ENCODE measurements around the gene MPDZ. TPM values are rescaled to one million over a fixed set of nuclear protein-coding genes. Genes with fewer than 3 reads are reported as not detected.

The MPDZ gene
- total RNA-seq, 1 experiment from 2014 or later: 16.6 TPM

DNA sequence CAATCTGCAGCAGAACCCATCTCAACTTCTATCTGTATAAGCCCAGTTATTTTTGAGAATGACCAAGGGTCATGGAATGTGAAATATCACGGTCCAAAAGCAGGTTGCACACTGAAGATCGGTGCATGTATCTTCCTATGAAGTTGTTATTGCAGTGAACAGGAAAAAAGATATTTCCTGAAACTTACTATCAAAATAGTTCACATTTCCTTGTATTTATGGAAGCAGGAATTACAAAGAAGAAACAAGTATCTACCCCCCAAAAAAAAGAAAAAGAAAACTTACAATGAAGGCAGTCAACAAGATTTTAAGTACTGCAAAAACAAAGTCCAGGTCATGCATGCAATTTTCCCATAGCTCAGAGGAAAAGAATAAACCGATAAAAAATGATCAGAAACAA lies 70.0 kb downstream of the MPDZ start:
- Histone ChIP-seq H3K4me1 (ENCODE audit: control insufficient read depth, insufficient read depth, low read length) (no peaks in the 10 kb centered on the region), H3K27ac (ENCODE audit: low read length) (no peak overlapping the region), H3K27me3 (ENCODE audit: control insufficient read depth, insufficient read depth, low read length) (no peaks in the 10 kb centered on the region), H3K4me3 (ENCODE audit: low read depth in 2 of 2, low read length in 2 of 2) (no peak overlapping the region), H3K36me3 (ENCODE audit: control insufficient read depth, insufficient read depth, low read length) (no peaks in the 10 kb centered on the region), H3K9me3 (ENCODE audit: control insufficient read depth, insufficient read depth, low read depth, low read length) (no peaks in the 10 kb centered on the region)
- no TSS peak for BruUV-seq (replicated peaks)
- in situ Hi-C loops (cut with HindIII; ENCODE audit: low pct_unique_long_range_greater_than_20kb, low sequenced_read_pairs) (no loop called here), intact Hi-C loops (cut with micrococcal nuclease; ENCODE audit: unreplicated experiment) (no loop called here)
- ATAC-seq: no peak
- DNase-seq (ENCODE audit: low read depth, low spot score): no peak
- POLR2A ChIA-PET: no interaction called here
- TF ChIP-seq TCF7L2 (IDR thresholded peaks at IDR 0.05; ENCODE audit: low read depth, low read length) (no peak), POLR2AphosphoS5 (IDR thresholded peaks at IDR 0.05; ENCODE audit: low read depth, low read length) (no peak), REST (IDR thresholded peaks at IDR 0.05; ENCODE audit: insufficient read depth in 1 of 2, low read depth in 2 of 2, low read length in 1 of 2) (no peak), SIN3A (IDR thresholded peaks at IDR 0.05; ENCODE audit: borderline replicate concordance, insufficient read depth, low read depth, low read length) (no peak)
- TF ChIP-seq, protein P1, sequence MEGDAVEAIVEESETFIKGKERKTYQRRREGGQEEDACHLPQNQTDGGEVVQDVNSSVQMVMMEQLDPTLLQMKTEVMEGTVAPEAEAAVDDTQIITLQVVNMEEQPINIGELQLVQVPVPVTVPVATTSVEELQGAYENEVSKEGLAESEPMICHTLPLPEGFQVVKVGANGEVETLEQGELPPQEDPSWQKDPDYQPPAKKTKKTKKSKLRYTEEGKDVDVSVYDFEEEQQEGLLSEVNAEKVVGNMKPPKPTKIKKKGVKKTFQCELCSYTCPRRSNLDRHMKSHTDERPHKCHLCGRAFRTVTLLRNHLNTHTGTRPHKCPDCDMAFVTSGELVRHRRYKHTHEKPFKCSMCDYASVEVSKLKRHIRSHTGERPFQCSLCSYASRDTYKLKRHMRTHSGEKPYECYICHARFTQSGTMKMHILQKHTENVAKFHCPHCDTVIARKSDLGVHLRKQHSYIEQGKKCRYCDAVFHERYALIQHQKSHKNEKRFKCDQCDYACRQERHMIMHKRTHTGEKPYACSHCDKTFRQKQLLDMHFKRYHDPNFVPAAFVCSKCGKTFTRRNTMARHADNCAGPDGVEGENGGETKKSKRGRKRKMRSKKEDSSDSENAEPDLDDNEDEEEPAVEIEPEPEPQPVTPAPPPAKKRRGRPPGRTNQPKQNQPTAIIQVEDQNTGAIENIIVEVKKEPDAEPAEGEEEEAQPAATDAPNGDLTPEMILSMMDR (IDR thresholded peaks at IDR 0.05): no peak
- CTCF ChIA-PET: no interaction called here

GRCh38 chr9:13205824-13206223 lies 73.7 kb downstream of the MPDZ start:
- DNase-seq (ENCODE audit: low read depth, low spot score): no peak
- ChIA-PET CTCF (no interaction called here), POLR2A (no interaction called here)
- no peak overlapping the region for H3K4me3 ChIP-seq (ENCODE audit: low read depth in 2 of 2, low read length in 2 of 2)
- no peak overlapping the region for H3K27ac ChIP-seq (ENCODE audit: low read length)
- H3K4me1 ChIP-seq (ENCODE audit: control insufficient read depth, insufficient read depth, low read length): no peaks in the 10 kb centered on the region
- no TSS peak for BruUV-seq (replicated peaks)
- H3K27me3 ChIP-seq (ENCODE audit: control insufficient read depth, insufficient read depth, low read length): no peaks in the 10 kb centered on the region
- ATAC-seq: no peak
- H3K36me3 ChIP-seq (ENCODE audit: control insufficient read depth, insufficient read depth, low read length): no peaks in the 10 kb centered on the region
- intact Hi-C loops (cut with micrococcal nuclease; ENCODE audit: unreplicated experiment) (no loop called here), in situ Hi-C loops (cut with HindIII; ENCODE audit: low pct_unique_long_range_greater_than_20kb, low sequenced_read_pairs) (no loop called here)
- H3K9me3 ChIP-seq (ENCODE audit: control insufficient read depth, insufficient read depth, low read depth, low read length): no peaks in the 10 kb centered on the region
- no peak for TF ChIP-seq SIN3A (IDR thresholded peaks at IDR 0.05; ENCODE audit: borderline replicate concordance, insufficient read depth, low read depth, low read length)
- TF ChIP-seq, protein P1 (IDR thresholded peaks at IDR 0.05): no peak
- TF ChIP-seq POLR2AphosphoS5 (IDR thresholded peaks at IDR 0.05; ENCODE audit: low read depth, low read length): no peak
- TF ChIP-seq TCF7L2 (IDR thresholded peaks at IDR 0.05; ENCODE audit: low read depth, low read length): no peak
- no peak for TF ChIP-seq REST (IDR thresholded peaks at IDR 0.05; ENCODE audit: insufficient read depth in 1 of 2, low read depth in 2 of 2, low read length in 1 of 2)
